HG03354 (cell line): ENCODE data around the gene PDCL3.
A peak's percentile ranks its signal among the peaks of the same experiment; 100 is the strongest.

Experiments used
- ATAC-seq: cut with Tn5 transposase; IDR thresholded peaks from one replicate; pipeline ENCODE4 v1.9.1; 2021; ENCODE audit warnings: mild to moderate bottlenecking; ENCODE audit not compliant: unreplicated experiment, poor library complexity, severe bottlenecking

Gene PDCL3

DNA sequence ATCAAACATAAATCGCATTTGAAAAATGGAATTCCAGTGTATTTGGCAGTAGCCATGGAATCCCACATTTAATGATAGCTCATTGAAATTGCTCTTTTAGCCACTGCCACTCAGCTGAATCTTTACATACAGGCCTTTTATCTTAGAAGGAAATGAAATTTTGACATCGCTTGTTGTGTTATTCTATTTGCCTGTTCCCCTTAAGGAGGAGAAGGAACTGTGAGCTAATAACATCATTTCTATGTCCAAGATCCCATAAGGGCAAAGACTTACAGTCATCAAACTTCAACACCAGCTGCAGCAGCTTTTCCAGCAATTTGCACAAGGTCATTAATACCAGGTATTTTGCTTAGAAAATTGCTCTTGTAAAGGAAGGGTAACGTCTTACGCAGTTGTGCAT lies 6.0 kb upstream of the PDCL3 start:
- no peak for ATAC-seq

DNA sequence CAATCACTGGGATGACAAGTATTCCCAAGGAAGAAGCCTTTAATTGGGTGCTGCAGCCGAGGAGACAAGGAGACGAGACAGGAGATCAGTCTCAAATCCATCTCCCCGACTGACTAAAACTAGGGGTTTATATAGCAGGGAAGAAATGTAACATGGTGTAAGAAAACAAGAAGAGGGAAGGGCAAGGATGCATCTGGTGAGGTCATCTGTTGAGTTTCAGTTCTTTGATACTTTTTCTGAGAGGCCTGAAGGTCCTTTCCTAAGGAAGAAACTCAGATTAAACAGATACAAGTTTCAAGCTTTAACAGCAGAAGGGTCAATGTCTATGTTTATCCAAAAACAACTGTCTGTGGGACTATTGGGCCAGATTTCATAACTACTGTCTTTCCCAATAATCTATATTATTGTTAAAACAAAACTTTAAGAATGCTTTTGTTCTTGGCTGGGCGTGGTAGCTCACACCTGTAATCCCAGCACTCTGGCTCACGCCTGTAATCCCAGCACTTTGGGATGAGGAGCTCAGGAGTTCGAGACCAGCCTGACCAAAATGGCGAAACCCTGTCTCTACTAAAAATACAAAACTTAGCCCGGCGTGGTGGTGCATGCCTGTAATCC lies 2.5 kb upstream of the PDCL3 start:
- ATAC-seq: no peak

DNA sequence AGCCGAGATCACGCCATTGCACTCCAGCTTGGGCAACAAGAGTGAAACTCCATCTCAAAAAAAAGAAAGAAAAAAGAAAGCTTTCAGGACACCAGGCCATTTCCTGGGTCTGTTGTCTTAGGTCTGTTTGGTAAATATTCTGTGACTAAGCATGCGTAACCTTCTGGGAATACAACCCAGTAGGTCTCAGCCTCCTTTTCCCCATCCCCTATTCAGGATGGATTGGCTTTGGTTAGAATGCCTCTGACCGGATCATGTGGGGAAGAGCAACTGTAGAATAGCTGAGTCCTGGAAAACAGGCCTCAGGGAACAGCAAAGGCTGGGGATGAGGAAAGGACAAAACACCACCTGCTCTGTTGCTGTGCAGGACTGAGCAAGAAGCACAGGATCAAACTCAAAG lies 1.6 kb upstream of the PDCL3 start:
- no peak for ATAC-seq

DNA sequence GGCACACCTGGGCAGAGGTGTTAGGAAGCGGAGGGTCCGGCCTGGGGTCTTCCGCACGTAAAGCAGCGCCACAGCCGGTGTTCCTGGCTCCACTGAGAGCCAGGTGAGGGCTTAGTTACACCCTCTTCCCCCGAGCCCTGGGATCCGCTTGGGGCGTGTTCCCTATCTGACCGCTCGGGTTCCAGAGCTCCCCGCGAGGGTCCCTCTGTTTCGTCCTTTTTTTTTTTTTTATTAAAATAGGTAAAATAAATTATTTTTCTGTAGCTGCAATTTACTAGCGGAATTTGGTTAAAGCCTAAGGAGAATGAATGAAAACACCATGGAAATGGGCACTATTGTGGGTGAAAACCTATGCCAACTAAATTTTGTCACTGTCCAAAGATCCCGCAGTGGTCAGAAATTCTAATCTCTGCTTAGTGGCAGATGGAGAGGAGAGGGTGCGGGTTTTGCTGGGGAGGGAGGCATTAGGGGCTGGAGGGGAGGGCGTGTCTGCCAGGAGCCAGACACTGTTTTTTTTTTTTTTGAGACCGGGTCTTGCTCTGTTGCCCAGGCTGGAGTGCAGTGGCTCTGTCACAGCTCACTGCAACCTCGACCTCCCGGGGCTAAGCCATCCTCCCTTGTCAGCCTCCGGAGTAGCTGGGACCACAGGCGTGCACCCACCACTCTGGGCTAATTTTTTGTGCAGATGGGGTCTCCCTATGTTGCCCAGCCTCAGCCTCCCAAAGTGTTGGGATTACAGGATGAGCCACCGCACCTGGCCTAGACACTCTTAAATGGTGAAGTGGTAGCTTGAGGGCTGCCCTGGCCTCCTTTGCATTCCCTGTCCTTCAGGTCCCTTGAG lies 834 bp downstream of the PDCL3 start:
- peak; percentile 16 for ATAC-seq

DNA sequence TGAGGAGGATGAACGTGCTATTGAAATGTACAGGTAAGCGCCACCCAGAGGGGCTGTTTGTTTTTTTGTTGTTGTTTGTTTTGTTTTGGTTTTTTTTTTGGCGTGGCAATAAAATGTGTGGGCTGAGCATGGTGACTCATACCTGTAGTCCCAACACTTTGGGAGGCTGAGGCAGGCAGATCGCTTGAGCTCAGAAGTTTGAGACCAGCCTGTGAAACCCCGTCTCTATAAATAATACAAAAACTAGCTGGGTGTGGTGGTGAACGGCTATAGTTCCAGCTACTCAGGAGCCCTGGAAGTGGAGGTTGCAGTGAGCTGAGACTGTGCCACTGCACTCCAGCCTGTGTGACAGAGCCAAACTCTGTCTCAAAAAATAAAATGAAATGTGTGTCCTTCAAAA lies 6.2 kb downstream of the PDCL3 start:
- ATAC-seq: no peak

DNA sequence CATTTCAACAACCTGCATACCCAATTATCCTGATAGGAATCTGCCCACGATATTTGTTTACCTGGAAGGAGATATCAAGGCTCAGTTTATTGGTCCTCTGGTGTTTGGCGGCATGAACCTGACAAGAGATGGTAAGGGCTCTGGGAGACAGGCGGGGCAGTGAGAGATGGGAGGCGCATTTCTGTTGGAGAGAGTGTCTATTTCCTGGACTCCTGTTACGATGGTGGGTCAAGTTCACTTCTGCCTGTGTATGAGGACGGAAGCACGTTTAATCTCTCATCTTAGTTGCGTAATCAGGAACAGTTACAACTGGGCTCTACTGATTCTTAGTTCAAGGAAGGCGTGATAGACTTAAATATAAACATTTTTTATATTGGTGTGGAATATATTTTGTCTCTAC lies 8.9 kb downstream of the PDCL3 start:
- no peak for ATAC-seq

DNA sequence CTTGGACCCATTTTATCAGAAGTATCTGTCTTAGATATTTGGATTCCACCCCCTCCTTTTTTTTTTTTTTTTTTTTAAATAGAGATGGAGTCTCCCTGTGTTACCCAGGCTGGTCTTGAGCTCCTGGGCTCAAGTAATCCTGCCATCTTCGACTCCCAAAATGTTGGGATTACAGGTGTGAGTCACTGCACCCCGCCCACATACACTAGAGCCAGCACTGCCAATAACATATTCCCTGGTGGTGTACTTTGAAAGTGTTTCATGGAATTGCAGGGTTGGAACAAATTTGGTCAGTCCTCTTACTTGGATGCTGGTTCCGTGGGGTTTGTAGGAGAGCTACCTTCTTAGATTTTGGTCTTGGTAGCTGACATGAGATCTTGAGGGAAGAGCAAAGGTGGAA lies 15.0 kb downstream of the PDCL3 start:
- ATAC-seq: no peak

DNA sequence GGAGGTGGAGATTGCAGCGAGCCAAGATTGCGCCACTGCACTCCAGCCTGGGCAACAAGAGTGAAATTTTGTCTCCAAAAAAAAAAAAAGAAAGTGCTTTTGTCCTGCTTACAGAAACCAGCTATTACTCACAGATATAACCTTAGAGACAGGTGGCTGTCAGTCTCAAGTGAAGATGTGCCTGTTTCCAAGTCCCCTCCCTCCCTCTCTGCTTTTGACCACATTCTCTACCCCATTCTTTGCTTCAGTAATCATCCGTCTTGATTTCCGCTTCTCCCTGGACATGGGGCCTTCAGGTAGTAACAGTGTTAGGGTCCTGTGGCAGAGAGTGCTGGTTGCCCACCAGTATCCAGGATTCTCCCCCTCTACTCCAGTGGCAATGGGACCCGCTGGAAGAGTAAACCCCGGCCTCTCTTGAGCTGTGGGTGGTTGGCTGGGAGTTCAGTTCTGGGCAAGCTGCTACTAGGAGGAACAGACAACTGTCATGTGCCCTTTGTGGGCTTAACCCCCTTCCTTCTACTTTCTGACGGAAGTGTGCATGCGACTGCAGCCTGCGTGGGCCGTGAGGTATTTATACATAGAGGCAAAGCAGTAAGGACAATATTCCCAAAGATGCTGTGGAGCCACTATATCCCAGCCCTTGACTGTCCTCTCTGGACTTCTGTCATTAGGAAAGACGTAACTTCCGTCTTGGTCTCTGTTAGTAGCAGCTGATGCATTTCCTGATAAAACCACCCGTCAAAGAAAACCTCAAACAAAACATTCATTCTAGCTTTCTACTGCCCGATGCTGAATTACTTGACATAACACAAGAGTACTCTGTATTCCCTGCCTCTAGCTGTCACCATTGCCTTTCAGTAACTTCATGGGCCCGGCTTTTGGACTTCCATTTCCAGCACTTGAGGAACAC lies 17.8 kb downstream of the PDCL3 start:
- ATAC-seq: peak; percentile 80

DNA sequence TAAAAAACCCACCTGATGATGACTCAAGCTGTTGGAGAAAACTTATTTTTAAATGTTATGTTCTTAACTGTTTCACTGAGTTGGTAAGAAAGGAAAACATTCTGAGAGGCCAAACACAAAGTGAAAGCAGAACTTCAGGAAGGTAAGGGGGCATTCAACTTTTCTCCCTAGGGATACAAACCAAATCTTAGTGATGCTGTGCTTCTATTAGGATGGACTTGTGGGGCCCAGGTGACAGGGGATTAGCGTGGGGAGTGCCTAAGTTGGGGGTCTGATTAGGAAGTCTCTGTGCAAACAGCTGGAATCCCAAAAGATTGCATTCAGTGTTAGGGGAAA lies 18.5 kb downstream of the PDCL3 start:
- peak; percentile 13 for ATAC-seq

DNA sequence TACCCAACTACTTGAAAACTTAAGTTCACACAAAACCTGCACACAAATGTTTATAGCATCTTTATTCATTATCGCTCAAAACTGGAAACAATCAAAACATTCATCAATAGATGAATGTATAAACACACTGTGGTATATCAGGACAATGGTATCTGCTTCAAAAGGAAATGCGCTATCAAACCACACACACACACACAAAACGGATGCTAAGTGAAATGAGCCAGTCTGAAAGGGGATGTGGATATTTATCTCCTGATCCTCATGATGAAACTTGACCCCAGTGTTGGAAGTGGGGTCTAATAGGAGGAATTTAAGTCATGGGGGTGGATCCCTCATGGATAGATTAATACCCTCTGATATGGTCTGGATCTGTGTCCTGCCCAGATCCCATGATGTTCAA lies 22.0 kb downstream of the PDCL3 start:
- no peak for ATAC-seq

DNA sequence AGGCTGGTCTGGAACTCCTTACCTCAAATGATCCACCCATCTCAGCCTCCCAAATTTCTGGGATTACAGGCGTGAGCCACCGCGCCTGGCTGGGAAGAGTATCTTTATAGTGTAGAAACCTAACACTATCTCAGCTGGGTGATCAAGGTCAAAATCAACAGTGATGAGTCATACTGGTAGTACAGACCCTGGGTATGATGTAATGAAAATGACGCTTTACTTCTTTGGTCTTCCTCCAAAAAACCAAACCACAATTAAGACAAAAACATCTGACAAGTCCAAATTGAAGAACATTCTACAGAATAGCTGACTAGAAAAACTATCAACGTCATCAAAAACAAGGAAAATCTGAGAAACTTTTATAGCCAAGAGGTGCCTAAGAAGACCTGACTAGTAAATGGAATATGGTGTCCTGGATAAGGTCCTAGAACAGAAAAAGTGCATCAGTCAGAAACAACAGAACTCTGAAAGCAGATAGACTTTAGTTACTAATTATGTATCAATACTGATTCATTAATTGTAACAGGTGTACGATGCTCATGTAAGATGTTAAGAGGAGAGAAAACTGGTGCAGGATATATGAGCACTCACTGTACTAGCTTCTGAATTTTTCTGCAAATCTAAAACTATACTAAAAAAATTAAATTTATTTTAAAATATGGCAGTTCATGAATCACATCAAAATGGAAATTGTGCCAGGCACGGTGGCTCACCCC lies 25.4 kb downstream of the PDCL3 start:
- ATAC-seq: peak; percentile 59

DNA sequence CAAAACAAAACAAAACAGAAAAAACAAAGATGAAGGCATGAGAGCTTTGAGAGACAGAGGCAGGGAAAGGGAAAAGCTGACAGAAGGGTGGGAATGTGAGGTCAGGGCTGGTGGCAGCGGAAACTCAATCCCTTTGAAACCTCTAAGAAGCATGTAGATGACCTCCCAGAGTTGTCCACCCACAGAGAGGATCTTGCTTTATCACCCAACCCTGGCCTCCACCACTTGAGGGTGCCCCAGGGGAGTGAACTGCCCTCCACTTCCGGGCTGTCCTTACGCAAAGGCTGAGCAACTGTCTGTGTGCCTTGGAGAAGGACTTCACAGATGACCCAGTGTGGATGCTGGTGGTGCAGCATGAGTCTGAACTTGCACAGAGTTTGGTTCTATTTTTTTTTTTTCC lies 26.7 kb downstream of the PDCL3 start:
- ATAC-seq: no peak

DNA sequence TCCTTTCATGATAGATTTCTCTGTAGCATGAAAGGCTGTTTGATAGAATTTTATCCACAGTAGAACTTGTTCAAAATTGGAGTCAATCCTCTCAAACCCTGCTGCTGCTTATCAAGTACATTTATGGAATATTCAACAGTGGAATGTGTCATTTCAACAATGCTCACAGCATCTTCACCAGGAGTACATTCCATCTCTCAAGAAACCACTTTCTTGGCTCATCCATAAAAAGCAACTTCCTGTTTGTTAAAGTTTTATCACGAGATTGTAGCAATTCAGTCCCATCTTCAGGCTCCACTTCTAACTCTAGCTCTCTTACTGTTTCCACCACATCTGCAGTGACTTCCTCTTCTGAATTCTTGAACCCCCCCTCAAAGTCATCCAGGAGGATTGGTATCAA lies 29.4 kb downstream of the PDCL3 start:
- ATAC-seq: no peak

DNA sequence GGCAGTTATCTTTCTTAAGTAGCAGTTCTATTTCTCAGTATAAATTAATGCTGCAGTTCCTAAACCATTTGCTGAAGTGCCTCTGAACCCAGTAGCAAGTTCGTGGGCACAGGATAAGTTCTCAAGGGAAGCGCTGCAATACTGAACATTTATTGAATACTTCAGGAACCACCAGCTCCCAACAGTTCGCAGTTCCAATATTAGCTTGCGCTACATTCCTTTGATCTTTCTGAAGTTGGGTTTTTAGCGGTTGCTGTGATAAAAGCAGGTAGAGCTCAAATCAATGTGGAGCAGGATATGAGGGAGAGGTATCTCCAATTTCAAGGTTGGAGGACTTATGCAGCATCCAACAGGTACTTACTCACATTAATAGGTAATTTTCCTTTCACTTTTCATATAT lies 33.7 kb downstream of the PDCL3 start:
- no peak for ATAC-seq

DNA sequence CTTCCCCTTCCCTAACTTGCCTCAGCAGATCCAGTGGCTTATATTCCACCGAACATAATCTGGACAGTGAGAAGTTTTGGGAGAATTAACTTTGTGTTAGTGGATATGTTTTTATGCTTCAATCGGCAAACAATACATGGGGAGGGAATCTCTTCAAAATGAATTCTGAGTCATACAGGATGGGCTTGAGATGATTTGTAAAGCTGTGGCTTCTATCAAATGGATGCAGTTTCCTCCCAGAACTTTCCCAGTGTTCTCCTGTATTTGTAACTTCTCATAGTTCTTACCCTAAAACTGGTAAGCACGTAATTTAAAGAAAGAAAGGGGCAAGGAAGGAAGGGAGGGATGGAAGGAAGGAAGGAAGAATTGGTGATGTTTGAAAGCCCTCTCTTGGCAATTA lies 36.8 kb downstream of the PDCL3 start:
- no peak for ATAC-seq

DNA sequence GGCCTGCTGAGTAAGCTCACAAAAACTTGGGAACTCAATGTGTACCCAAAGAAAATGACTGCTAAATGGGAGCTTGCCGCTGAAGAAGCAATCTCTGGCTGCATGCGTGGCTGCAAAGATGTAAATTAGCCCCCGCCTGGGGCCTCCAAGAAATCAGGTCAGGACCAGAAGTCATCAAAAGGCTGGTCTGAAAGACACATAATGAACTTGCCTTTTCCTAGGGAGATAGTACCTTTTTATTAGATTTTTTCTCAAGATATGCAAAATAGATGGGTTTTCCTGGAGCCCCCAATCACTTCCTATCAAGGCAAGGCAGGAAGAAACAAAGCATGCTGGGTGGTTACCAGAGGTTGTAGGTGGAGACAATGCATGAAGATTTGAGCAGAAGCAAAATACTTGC lies 38.9 kb downstream of the PDCL3 start:
- ATAC-seq: no peak

DNA sequence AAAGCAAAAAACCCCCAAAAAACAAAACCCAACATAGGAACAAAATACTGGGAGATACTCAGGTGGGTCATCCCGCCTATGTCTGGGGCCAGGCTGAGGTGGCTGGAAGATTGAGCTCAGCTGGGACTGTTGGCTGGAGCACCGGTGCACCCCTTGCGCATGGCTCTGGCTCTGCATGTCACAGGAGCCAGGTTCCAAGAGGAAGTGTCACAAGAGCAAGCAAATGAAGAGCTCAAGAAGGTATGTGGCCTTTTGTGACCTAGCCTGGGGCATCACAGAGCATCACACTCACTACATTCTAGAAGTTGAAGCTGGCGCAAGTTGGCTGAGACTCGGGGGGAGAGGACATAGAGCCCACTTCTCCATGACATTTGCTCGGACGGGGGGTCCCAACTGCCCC lies 40.6 kb downstream of the PDCL3 start:
- ATAC-seq: no peak

DNA sequence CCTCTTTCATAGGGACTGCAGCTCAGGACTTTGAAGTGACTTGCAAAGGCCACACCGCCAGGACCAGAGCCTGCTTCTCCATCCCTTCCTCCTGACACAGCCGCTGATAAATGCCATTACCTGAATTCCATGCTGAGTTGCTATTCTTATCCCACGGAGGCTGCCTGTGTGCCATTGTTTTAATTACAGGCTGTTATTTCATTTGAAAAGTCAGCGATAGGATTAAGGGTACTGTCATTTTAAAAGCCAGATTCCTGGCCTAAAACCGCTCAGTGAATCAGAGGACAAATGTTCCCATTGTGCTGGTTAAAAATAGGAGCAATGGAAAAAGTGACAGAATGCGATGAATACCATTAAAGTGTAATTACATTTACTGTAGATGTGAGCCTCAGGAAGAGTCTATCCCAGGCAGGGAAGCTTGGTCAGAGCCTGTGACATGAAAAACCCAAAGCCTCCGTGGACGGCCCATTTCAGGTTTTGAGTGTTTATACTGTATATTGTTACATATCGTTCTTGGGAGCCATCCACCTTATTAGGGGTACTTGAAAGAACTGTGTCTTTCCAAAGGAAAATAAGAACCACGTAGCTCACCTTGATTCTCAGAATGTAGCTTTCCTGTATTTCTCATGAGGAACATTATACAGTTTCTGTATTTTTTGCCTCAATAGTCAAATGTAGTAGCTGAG lies 41.3 kb downstream of the PDCL3 start:
- ATAC-seq: no peak

DNA sequence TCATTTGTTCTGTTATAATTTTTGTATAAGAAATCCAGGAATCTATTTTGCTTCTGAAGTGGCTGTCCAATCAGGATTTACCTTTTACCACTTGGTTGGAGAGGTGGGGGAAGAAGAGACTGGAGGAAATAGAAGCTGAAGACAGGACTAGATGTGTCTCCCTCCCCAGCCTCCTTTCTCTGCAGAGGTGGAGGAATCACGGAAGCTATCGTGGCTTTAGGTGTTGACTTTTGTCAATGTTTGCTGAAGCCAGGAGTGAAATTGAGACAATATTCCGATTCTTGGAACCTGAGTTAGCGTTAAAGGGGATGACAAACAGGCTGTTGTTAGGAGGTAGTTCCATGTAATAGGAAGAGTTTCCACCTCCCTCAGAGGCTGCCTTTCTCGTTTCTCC lies 43.5 kb downstream of the PDCL3 start:
- ATAC-seq: no peak
